Endothelial cell of umbilical vein (primary cell): Measurements from ENCODE around the gene CLEC12A.

Source experiments
- CTCF ChIP-seq, 2 donors: IDR thresholded peaks; 1 replicate in 1 of 2; 2 replicates in 1 of 2; pipeline ENCODE4 v1.5.1; 2011; ENCODE audit warnings: low read length in 2 of 2, mild to moderate bottlenecking in 2 of 2, moderate library complexity in 2 of 2, control low read depth in 1 of 2, inconsistent platforms in 1 of 2, low read depth in 1 of 2; ENCODE audit not compliant: insufficient read depth in 1 of 2; ENCODE audit errors: extremely low read depth in 1 of 2
- EZH2 ChIP-seq: IDR thresholded peaks from 2 replicates; pipeline ENCODE4 v1.6.1; 2012; ENCODE audit warnings: borderline replicate concordance, low read depth, mild to moderate bottlenecking, moderate library complexity, low read length, inconsistent platforms; ENCODE audit not compliant: severe bottlenecking
- MYC ChIP-seq: IDR thresholded peaks from one replicate; pipeline ENCODE4 v1.6.1; 2011; ENCODE audit warnings: mild to moderate bottlenecking, low read depth, low read length
- POLR2A ChIP-seq: IDR thresholded peaks from 2 replicates; pipeline ENCODE4 v1.6.1; 2012; ENCODE audit warnings: low read depth, mild to moderate bottlenecking, control low read depth, low read length
- POLR2AphosphoS5 ChIP-seq: IDR thresholded peaks from 2 replicates; pipeline ENCODE4 v1.6.1; 2012; ENCODE audit warnings: low read depth, mild to moderate bottlenecking, control low read depth, low read length, moderate library complexity; ENCODE audit not compliant: insufficient read depth

GRCh38 chr12:9944391-9944790, 26.8 kb upstream of the CLEC12A start:
- TF ChIP-seq EZH2, result no peak
- TF ChIP-seq CTCF (IDR thresholded peaks at IDR 0.05; ENCODE audit: extremely low read depth in 1 of 2, insufficient read depth in 1 of 2, low read depth in 1 of 2, low read length in 2 of 2), result no peak
- no peak for TF ChIP-seq POLR2A
- no peak for TF ChIP-seq MYC
- TF ChIP-seq POLR2AphosphoS5, result no peak
